Prostate gland (tissue), 2 donors: ENCODE results near the gene ASB12. TPM values are rescaled to one million over a fixed set of nuclear protein-coding genes. Genes with fewer than 3 reads are reported as not detected.

Experiments
- DNase-seq: peaks from one replicate; pipeline ENCODE4 v3.0.0-alpha.2; 2019; ENCODE audit warnings: low spot score
- H3K27ac ChIP-seq, 2 donors: fragments of 200-600 bp; sonication (generic); 2 replicates each; pipeline ENCODE4 v1.5.1; 2017 to 2019
- H3K27me3 ChIP-seq: fragments of 200-600 bp; sonication (generic); replicated peaks from 2 replicates; pipeline ENCODE4 v1.5.1; 2019; ENCODE audit not compliant: insufficient read depth
- H3K36me3 ChIP-seq, 2 donors: fragments of 200-600 bp; sonication (generic); 1 replicate in 1 of 2; 2 replicates in 1 of 2; pipeline versions ENCODE4 v1.5.1 to v1.8.1; 2017 to 2019
- H3K4me1 ChIP-seq: fragments of 200-600 bp; sonication (generic); replicated peaks from 2 replicates; pipeline ENCODE4 v1.5.1; 2019
- H3K4me3 ChIP-seq, 2 donors: fragments of 200-600 bp; sonication (generic); 2 replicates each; pipeline ENCODE4 v1.5.1; 2017 to 2019
- H3K9me3 ChIP-seq: fragments of 200-600 bp; sonication (generic); 2 replicates; pipeline ENCODE4 v1.5.1; 2017
- CTCF ChIP-seq, 4 experiments: fragments of 200-600 bp in 2 of 4; fragments of 450-650 bp in 2 of 4; sonication (generic) in 2 of 4; IDR thresholded peaks; 1 replicate in 3 of 4; 2 replicates in 1 of 4; pipeline ENCODE4 v1.5.1; 2016 to 2019; ENCODE audit warnings: antibody characterized with exemption in 4 of 4, mild to moderate bottlenecking in 2 of 4, moderate library complexity in 2 of 4
- POLR2A ChIP-seq: fragments of 450-650 bp; IDR thresholded peaks from one replicate; pipeline ENCODE4 v1.6.1; 2016; ENCODE audit warnings: antibody characterized with exemption, mild to moderate bottlenecking
- POLR2AphosphoS5 ChIP-seq: sonication (generic); formaldehyde crosslinking; IDR thresholded peaks from one replicate; pipeline ENCODE4 v1.6.1; 2017; ENCODE audit warnings: antibody characterized with exemption
- WGBS: methylation state at CpG from one replicate; pipeline ENCODE4 v1.1.5; 2018; 5-methylcytosine and 5-hydroxymethylcytosine counted together
- intact Hi-C: fragments of 100-400 bp; cut with DNase I; formaldehyde crosslinking; loops from one replicate; pipeline ENCODE4 v1.14.2; 2022
- small RNA-seq, 2 donors: library from RNA; depleted of rRNA; stranded (forward); fragments of <200 nt; gene quantifications; one replicate each; pipeline ENCODE3, GENCODE V24; 2016
- total RNA-seq, 2 donors: library from RNA; depleted of rRNA; stranded (reverse); fragments of >200 nt; gene quantifications; one replicate each; pipeline ENCODE4 v1.1.0, GENCODE V29; 2016

The ASB12 gene
- total RNA-seq, 2 donors from 2014 or later = not detected

DNA sequence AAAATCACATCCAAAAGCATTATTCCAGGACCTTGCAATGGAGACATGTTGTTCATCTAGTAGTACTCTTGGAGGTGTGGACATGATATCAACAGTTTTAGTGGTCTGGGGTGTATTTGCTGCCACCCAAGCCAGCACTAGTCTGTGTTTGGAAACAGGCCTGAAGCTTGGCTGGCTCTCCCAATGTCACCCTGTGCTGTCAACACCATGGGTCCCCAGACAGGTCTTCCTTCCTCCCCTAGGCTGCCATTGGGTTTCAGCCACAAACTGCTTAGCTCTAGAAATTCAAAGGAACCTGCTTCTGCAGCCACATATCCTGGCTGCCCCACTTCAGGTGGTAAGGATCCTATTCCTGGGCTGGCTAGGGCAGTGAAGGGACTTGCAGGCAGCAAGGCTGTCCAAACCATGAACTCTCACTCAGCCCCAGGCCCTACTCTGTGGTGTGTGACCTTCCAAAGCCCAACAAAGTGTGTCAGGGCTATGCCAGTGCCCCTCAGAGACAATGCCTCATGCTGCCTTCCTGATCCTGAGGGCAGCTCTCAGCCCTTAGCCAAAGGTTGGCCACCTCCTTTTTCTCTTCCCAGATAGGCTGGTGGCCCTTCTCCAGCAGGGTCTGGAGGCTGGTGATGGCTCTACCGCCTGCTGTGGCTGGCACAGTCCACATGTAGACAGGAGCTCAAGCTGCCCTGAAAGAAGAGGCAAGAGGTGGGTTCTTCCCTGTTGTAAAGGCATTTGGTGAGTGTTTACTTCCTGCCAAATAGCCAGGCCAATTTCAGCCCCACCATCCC lies 43.2 kb downstream of the ASB12 start:
- Histone ChIP-seq H3K4me3 (no peak overlapping the region), H3K9me3 (no peaks in the 10 kb centered on the region), H3K36me3 (no peaks in the 10 kb centered on the region), H3K27me3 (no peaks in the 10 kb centered on the region), H3K4me1 (no peaks in the 10 kb centered on the region), H3K27ac (no peak overlapping the region)
- TF ChIP-seq POLR2AphosphoS5 = no peak
- no peak for TF ChIP-seq CTCF (IDR thresholded peaks at IDR 0.05)
- no peak for TF ChIP-seq POLR2A
- no CpG with 5 or more reads among the region's 1 CpG for WGBS
- intact Hi-C loops = no loop called here
- no peak for DNase-seq

- H3K27me3 ChIP-seq = no peaks in the 10 kb centered on the region
- no peaks in the 10 kb centered on the region for H3K4me1 ChIP-seq
- H3K27ac ChIP-seq = no peak overlapping the region
- no peak for TF ChIP-seq POLR2AphosphoS5
- no peak for TF ChIP-seq CTCF (IDR thresholded peaks at IDR 0.05)
- no peak for TF ChIP-seq POLR2A
- no peak overlapping the region for H3K4me3 ChIP-seq
- 92% methylated on average over 2 of the region's 2 CpGs for WGBS
- intact Hi-C loops = no loop called here
- DNase-seq = no peak
- H3K9me3 ChIP-seq = no peaks in the 10 kb centered on the region
- no peaks in the 10 kb centered on the region for H3K36me3 ChIP-seq
These were observed 46.0 kb downstream of the ASB12 start for GRCh38 chrX:64184396-64184795.

DNA sequence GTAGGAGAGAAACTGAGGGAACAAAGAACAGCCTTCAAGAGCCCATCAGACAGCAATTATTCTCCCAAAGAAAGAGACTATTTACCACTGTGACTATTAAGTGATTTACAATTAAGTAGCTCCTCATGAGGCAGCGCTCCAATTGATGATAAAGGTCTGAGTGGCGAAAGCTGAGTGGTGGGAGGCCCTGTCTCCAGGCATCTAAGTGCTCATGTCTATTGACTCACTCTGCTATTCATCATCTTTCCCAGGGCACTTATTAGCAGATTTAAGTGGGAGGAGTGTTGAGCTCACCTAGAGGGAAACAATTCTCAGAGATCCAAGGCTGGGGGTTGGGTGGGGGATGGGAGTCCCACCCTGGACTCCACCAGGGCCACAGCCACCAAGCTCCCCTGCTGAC lies 48.2 kb downstream of the ASB12 start:
- no peaks in the 10 kb centered on the region for H3K27me3 ChIP-seq
- H3K27ac ChIP-seq = no peak overlapping the region
- no peaks in the 10 kb centered on the region for H3K36me3 ChIP-seq
- TF ChIP-seq CTCF (IDR thresholded peaks at IDR 0.05) (no peak), POLR2A (no peak), POLR2AphosphoS5 (no peak)
- 81% methylated on average over 2 of the region's 2 CpGs for WGBS
- intact Hi-C loops = no loop called here
- no peak overlapping the region for H3K4me3 ChIP-seq
- H3K9me3 ChIP-seq = no peaks in the 10 kb centered on the region
- no peak for DNase-seq
- H3K4me1 ChIP-seq = no peaks in the 10 kb centered on the region

GRCh38 chrX:64176876-64177275 lies 53.5 kb downstream of the ASB12 start:
- Histone ChIP-seq H3K4me3 (no peak overlapping the region), H3K4me1 (no peaks in the 10 kb centered on the region), H3K27me3 (no peaks in the 10 kb centered on the region), H3K27ac (no peak overlapping the region), H3K36me3 (no peaks in the 10 kb centered on the region), H3K9me3 (no peaks in the 10 kb centered on the region)
- no peak for DNase-seq
- intact Hi-C loops = no loop called here
- TF ChIP-seq CTCF (IDR thresholded peaks at IDR 0.05) (no peak), POLR2AphosphoS5 (no peak), POLR2A (no peak)

Small RNA genes lying within 50 kb of the gene (small RNA-seq; reads per million reads assigned to genes)
- 0 reads per million in 2 donors for gene RN7SL799P

Other genes with a start within 250 kb of the ASB12 start
- 1 to 10 TPM; 3.1 to 5.4 TPM for gene AMER1, start 24.9 kb downstream of the ASB12 start, total RNA-seq
- gene MTMR8, start 164.8 kb upstream of the ASB12 start, total RNA-seq = 1 to 10 TPM in 1 of 2 donors, under 1 TPM in 1; 0.82 to 1.8 TPM